Kidney epithelial cell (primary cell): ENCODE data around the gene BTBD16. TPM values are rescaled to one million over a fixed set of nuclear protein-coding genes. Genes with fewer than 3 reads are reported as not detected.

Experiments used
- DNase-seq: peaks from one replicate; pipeline ENCODE4 v3.0.0-alpha.2; 2010; ENCODE audit warnings: low read depth
- H3K27me3 ChIP-seq: 2 replicates; pipeline ENCODE4 v1.6.0; 2011; ENCODE audit warnings: low read length; ENCODE audit not compliant: control insufficient read depth, insufficient read depth
- H3K36me3 ChIP-seq: 2 replicates; pipeline ENCODE4 v1.5.1; 2011; ENCODE audit warnings: low read length; ENCODE audit not compliant: control insufficient read depth, insufficient read depth
- H3K4me3 ChIP-seq: 2 replicates; pipeline ENCODE4 v1.5.1; 2011; ENCODE audit warnings: low read depth, mild to moderate bottlenecking, control low read depth, low read length
- CTCF ChIP-seq: IDR thresholded peaks from 2 replicates; pipeline ENCODE4 v1.5.1; 2011; ENCODE audit warnings: mild to moderate bottlenecking, moderate library complexity, low read length, control low read depth, inconsistent platforms; ENCODE audit not compliant: insufficient read depth, poor library complexity, severe bottlenecking
- total RNA-seq: library from RNA; depleted of rRNA; stranded (reverse); fragments of >200 nt; gene quantifications from 2 replicates; pipeline ENCODE4 v1.2.3, GENCODE V29; 2015

Gene BTBD16
- total RNA-seq, 1 donor from 2014 or later = 2.0 TPM

- DNase-seq = no peak
- H3K36me3 ChIP-seq = no peaks in the 10 kb centered on the region
- no peak for TF ChIP-seq CTCF
- H3K27me3 ChIP-seq = no peaks in the 10 kb centered on the region
- no peak overlapping the region for H3K4me3 ChIP-seq
These were observed 56.4 kb downstream of the BTBD16 start for GRCh38 chr10:122327237-122328206.

GRCh38 chr10:122328676-122329075 is 57.6 kb downstream of the BTBD16 start:
- Histone ChIP-seq H3K36me3 (no peaks in the 10 kb centered on the region), H3K27me3 (no peaks in the 10 kb centered on the region), H3K4me3 (no peak overlapping the region)
- DNase-seq = no peak
- no peak for TF ChIP-seq CTCF

GRCh38 chr10:122329416-122329815 is 58.3 kb downstream of the BTBD16 start:
- TF ChIP-seq CTCF = no peak
- Histone ChIP-seq H3K4me3 (no peak overlapping the region), H3K27me3 (no peaks in the 10 kb centered on the region), H3K36me3 (no peaks in the 10 kb centered on the region)
- DNase-seq = no peak

- no peak for DNase-seq
- H3K36me3 ChIP-seq = no peaks in the 10 kb centered on the region
- H3K4me3 ChIP-seq = no peak overlapping the region
- no peak for TF ChIP-seq CTCF
- no peaks in the 10 kb centered on the region for H3K27me3 ChIP-seq
These were observed 60.0 kb downstream of the BTBD16 start for GRCh38 chr10:122331100-122331499.

- no peak overlapping the region for H3K4me3 ChIP-seq
- DNase-seq = peak; percentile 90
These were observed 60.7 kb downstream of the BTBD16 start for GRCh38 chr10:122331615-122332446.

More at GRCh38 chr10:122331615-122332446, 60.7 kb downstream of the BTBD16 start:
- no peaks in the 10 kb centered on the region for H3K27me3 ChIP-seq
- H3K36me3 ChIP-seq = no peaks in the 10 kb centered on the region
- TF ChIP-seq CTCF = no peak
